Fibroblast of skin of scalp (primary cell): Measurements from ENCODE around the gene NIM1K.
"Not testable (repeated sequence)": the region's sequence is repeated elsewhere in the genome, so short reads cannot be mapped to it uniquely, and the experiment has no call there.

Experiments used
- DNase-seq: peaks from one replicate; pipeline ENCODE4 v3.0.0-alpha.2; 2013

The NIM1K gene

GRCh38 chr5:43190755-43191603 is 1.0 kb upstream of the NIM1K start:
- DNase-seq = peak; percentile 43

- DNase-seq = peak; percentile 47
Observed at GRCh38 chr5:43192558-43193180, 644 bp downstream of the NIM1K start.

GRCh38 chr5:43193181-43193893 is 1.3 kb downstream of the NIM1K start:
- peak; percentile 92 for DNase-seq

GRCh38 chr5:43193894-43194265 is 1.9 kb downstream of the NIM1K start:
- no peak for DNase-seq

GRCh38 chr5:43195670-43196265 is 3.7 kb downstream of the NIM1K start:
- no peak for DNase-seq

GRCh38 chr5:43197535-43197934 is 5.5 kb downstream of the NIM1K start:
- no peak for DNase-seq

GRCh38 chr5:43201442-43201841 is 9.4 kb downstream of the NIM1K start:
- DNase-seq = not testable (repeated sequence)

GRCh38 chr5:43202380-43202779 is 10.4 kb downstream of the NIM1K start:
- DNase-seq = no peak

GRCh38 chr5:43203373-43203772 is 11.3 kb downstream of the NIM1K start:
- no peak for DNase-seq

GRCh38 chr5:43204958-43205357 is 12.9 kb downstream of the NIM1K start:
- DNase-seq = no peak

- peak; percentile 49 for DNase-seq
Observed at GRCh38 chr5:43207601-43208000, 15.6 kb downstream of the NIM1K start.

- no peak for DNase-seq
Observed at GRCh38 chr5:43208658-43209057, 16.6 kb downstream of the NIM1K start.

- no peak for DNase-seq
Observed at GRCh38 chr5:43209060-43209459, 17.0 kb downstream of the NIM1K start.

GRCh38 chr5:43209833-43210232 is 17.8 kb downstream of the NIM1K start:
- DNase-seq = no peak

- no peak for DNase-seq
Observed at GRCh38 chr5:43210570-43210969, 18.5 kb downstream of the NIM1K start.

- DNase-seq = no peak
Observed at GRCh38 chr5:43213951-43214350, 21.9 kb downstream of the NIM1K start.

- peak; percentile 20 for DNase-seq
Observed at GRCh38 chr5:43215073-43215631, 23.1 kb downstream of the NIM1K start.

GRCh38 chr5:43216941-43217340 is 24.9 kb downstream of the NIM1K start:
- no peak for DNase-seq

GRCh38 chr5:43219120-43219519 is 27.1 kb downstream of the NIM1K start:
- no peak for DNase-seq

GRCh38 chr5:43221502-43221901 is 29.5 kb downstream of the NIM1K start:
- no peak for DNase-seq

- DNase-seq = no peak
Observed at GRCh38 chr5:43225649-43226245, 33.7 kb downstream of the NIM1K start.

GRCh38 chr5:43227655-43228054 is 35.6 kb downstream of the NIM1K start:
- DNase-seq = peak; percentile 49
